ENCODE data around the gene GDPD4. TPM values are rescaled to one million over a fixed set of nuclear protein-coding genes. Genes with fewer than 3 reads are reported as not detected.

Gene GDPD4
- total RNA-seq, 4 donors from 2014 or later, result not detected

DNA sequence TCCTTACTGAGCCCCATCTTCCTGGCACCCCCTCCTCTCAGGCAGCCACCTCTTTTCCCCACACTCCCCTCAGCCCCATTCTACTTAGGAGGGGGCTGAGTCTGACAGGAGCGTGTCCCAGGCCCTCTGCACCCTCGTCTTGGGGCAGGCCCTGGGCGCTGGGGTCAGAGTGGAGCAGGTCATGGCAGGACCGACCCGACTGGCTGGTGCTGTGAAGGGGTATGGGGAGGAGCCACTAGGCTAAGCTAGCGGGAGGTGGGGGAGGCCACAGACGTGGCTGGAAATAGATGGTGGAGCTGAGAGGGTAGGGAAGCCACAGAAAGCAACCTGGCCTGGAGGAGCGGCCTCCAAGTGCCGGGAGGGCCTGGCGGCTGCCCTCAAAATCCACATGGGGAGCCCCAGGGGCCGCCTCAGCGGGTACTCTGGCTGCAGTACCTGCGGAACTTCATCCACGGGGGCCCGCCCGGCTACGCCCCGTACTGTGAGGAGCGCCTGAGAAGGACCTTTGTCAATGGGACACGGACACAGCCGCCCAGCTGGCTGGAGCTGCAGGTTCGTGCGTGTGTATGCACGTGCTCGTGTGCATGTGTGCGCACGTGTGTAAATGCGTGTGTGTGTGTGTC, 111.8 kb downstream of the GDPD4 start:
- TF ChIP-seq POLR2A (IDR thresholded peaks at IDR 0.05) (no peak), EP300 (IDR thresholded peaks at IDR 0.05) (no peak), POLR2AphosphoS5 (IDR thresholded peaks at IDR 0.05) (no peak)
- TF ChIP-seq, protein P1, sequence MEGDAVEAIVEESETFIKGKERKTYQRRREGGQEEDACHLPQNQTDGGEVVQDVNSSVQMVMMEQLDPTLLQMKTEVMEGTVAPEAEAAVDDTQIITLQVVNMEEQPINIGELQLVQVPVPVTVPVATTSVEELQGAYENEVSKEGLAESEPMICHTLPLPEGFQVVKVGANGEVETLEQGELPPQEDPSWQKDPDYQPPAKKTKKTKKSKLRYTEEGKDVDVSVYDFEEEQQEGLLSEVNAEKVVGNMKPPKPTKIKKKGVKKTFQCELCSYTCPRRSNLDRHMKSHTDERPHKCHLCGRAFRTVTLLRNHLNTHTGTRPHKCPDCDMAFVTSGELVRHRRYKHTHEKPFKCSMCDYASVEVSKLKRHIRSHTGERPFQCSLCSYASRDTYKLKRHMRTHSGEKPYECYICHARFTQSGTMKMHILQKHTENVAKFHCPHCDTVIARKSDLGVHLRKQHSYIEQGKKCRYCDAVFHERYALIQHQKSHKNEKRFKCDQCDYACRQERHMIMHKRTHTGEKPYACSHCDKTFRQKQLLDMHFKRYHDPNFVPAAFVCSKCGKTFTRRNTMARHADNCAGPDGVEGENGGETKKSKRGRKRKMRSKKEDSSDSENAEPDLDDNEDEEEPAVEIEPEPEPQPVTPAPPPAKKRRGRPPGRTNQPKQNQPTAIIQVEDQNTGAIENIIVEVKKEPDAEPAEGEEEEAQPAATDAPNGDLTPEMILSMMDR (IDR thresholded peaks at IDR 0.05), result no peak
- no peaks in the 10 kb centered on the region for H3K27me3 ChIP-seq
- 92% methylated on average over 22 of the region's 28 CpGs for WGBS
- no peaks in the 10 kb centered on the region for H3K36me3 ChIP-seq
- H3K4me3 ChIP-seq, result no peak overlapping the region
- no peaks in the 10 kb centered on the region for H3K4me1 ChIP-seq
- H3K27ac ChIP-seq, result no peak overlapping the region
- H3K9me3 ChIP-seq, result no peaks in the 10 kb centered on the region
- DNase-seq (ENCODE audit: low spot score in 2 of 2), result no peak

DNA sequence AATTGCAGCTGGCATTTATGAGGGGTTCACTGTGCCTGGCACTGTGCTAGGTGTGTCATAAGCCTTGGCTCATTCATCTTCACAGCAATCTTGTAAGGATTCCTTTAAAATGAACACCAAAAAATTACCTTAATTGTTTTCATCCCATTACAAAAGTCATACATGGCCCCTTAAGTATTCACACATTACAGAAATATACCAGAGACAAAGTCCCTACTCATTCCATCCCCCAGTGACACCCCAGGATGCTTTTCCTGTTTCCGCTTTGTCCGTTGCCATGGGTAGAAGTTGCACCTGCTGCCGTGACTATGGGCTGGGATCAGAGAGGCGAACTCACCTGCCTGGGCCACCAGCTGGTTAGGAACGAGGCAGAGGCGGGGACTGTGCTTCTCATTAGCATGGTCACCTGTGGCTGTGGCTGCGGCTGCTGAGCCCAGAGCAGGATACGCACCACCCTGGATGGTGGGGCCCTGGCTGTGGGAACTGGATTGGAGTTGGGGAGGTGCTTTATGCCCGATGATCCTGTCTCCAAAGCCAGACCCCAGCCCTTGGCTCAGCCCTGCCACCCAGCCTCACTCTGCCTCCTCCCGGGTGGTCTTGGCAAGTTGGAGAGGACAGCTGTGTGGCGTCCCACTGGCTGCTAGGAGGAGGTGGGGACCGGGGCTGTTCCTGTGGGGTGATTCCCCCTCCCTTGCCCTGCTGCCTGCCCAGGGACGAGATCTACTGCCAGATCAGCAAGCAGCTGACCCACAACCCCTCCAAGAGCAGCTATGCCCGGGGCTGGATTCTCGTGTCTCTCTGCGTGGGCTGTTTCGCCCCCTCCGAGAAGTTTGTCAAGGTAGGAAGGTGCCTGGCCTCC, 112.6 kb downstream of the GDPD4 start:
- DNase-seq (ENCODE audit: low spot score in 2 of 2), result no peak
- no peaks in the 10 kb centered on the region for H3K36me3 ChIP-seq
- H3K27ac ChIP-seq, result no peak overlapping the region
- 81% methylated on average over 16 of the region's 18 CpGs for WGBS
- no peaks in the 10 kb centered on the region for H3K9me3 ChIP-seq
- H3K4me1 ChIP-seq, result no peaks in the 10 kb centered on the region
- H3K27me3 ChIP-seq, result no peaks in the 10 kb centered on the region
- TF ChIP-seq POLR2AphosphoS5 (IDR thresholded peaks at IDR 0.05) (no peak), POLR2A (IDR thresholded peaks at IDR 0.05) (no peak), EP300 (IDR thresholded peaks at IDR 0.05) (no peak)
- TF ChIP-seq, protein P1 (IDR thresholded peaks at IDR 0.05), result no peak
- H3K4me3 ChIP-seq, result no peak overlapping the region

DNA sequence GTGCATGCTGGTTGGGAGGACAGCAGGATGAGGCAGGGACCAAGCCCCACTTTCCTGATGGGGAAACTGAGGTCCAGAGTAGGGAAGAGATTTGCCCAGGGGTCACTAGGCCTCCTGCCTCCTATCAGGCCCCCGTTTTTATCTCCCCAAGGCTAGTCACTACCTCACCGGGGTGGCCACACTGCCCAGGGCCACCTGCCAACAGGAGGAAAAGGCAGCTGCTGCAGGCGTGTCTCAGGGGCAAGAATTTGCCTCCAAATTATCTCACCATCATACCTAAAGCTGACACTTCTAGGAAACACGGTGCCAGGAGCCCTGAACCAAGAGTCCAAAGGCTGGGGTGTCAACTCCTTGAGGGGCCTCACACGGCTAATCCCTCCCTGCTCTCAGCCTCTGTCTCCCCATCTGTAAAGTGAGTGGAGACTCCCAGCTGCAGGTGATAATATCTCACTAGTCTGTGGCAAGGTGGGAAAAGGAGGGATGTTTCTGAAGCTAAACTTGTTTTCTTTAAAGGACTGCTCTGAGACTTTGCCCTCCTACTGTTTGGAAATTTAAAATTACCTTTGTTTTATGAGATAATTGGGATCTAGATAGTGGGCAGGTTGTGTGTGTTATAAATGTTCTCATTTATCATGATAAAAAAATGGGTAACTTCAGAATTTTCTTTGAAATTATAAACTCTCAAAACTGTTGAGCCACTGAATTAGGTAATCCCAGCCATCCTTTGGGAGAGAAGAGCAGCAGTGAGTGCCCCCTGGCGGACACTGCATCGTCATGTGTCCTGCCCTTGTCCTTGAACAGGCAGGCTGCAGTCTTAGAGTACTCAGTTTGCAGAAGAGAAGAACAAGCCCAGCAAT, 113.5 kb downstream of the GDPD4 start:
- H3K4me1 ChIP-seq, result no peaks in the 10 kb centered on the region
- WGBS, result 61% methylated on average over 5 of the region's 7 CpGs

DNA sequence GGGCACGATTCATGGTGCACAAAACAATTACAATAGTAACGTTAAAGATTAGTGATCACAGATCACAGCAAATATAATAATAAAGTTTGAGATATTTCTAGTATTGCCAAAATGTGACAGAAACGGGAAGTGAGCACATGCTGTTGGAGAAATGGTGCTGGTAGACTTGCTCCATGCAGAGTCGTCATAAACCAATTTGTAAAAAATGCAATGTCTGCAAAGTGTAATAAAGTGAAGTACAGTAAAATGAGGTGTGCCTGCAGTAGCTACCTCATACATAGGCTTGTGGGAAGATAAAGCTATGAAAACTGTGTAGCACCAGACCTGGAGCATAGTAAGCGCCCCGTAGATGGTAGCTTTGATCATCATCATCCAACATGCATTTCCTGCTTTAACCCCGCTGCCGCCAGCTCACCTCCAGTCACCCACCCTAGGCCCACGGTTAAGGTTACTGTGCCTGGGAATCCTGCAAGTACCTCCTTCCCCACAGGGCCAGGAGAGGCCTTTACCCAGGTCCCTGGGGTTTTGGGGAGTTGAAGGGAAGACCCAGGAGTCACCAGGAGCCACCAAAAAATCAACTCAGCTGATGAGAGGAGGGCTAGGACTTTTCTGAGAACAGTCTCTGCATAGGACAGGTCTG, 114.3 kb downstream of the GDPD4 start:
- TF ChIP-seq POLR2AphosphoS5 (IDR thresholded peaks at IDR 0.05), result no peak
- TF ChIP-seq, protein P1 (IDR thresholded peaks at IDR 0.05), result no peak
- no peak for TF ChIP-seq POLR2A (IDR thresholded peaks at IDR 0.05)
- TF ChIP-seq EP300 (IDR thresholded peaks at IDR 0.05), result no peak
- WGBS, result 90% methylated on average over 9 of the region's 9 CpGs
- no peaks in the 10 kb centered on the region for H3K9me3 ChIP-seq
- no peak overlapping the region for H3K27ac ChIP-seq
- H3K27me3 ChIP-seq, result no peaks in the 10 kb centered on the region
- H3K4me3 ChIP-seq, result no peak overlapping the region
- no peaks in the 10 kb centered on the region for H3K4me1 ChIP-seq
- H3K36me3 ChIP-seq, result no peaks in the 10 kb centered on the region
- DNase-seq (ENCODE audit: low spot score in 2 of 2), result no peak

More for the DNA sequence above, 113.5 kb downstream of the GDPD4 start:
- no peak overlapping the region for H3K4me3 ChIP-seq
- H3K36me3 ChIP-seq, result no peaks in the 10 kb centered on the region
- peak in 1 of 2 donors; percentile 79 for DNase-seq (ENCODE audit: low spot score in 2 of 2)
- no peak overlapping the region for H3K27ac ChIP-seq
- TF ChIP-seq, protein P1 (IDR thresholded peaks at IDR 0.05), result peak; percentile 67 to 81
- no peak for TF ChIP-seq POLR2A (IDR thresholded peaks at IDR 0.05)
- H3K9me3 ChIP-seq, result no peaks in the 10 kb centered on the region
- H3K27me3 ChIP-seq, result no peaks in the 10 kb centered on the region
